HepG2 (cell line): ENCODE measurements around the gene GDF15. TPM values are rescaled to one million over a fixed set of nuclear protein-coding genes. Genes with fewer than 3 reads are reported as not detected.
A peak's percentile ranks its signal among the peaks of the same experiment; 100 is the strongest.

Experiments used
- ADNP ChIP-seq: sonication (generic); formaldehyde crosslinking; IDR thresholded peaks from 2 replicates; pipeline ENCODE4 v1.4.0; 2020; ENCODE audit warnings: missing genetic modification reagents
- CAMTA2 ChIP-seq: sonication (generic); formaldehyde crosslinking; IDR thresholded peaks from 2 replicates; pipeline ENCODE4 v1.4.0; 2020; ENCODE audit warnings: mild to moderate bottlenecking, missing genetic modification reagents, borderline replicate concordance
- FOXO1 ChIP-seq: sonication (generic); formaldehyde crosslinking; IDR thresholded peaks from 2 replicates; pipeline ENCODE4 v1.4.0; 2020; ENCODE audit warnings: missing genetic modification reagents
- HDAC2 ChIP-seq: sonication (generic); formaldehyde crosslinking; IDR thresholded peaks from 2 replicates; pipeline ENCODE4 v1.4.0; 2020; ENCODE audit warnings: missing genetic modification reagents
- HNF4G ChIP-seq, 2 experiments: sonication (generic) in 1 of 2; formaldehyde crosslinking in 1 of 2; IDR thresholded peaks; 2 replicates each; pipeline versions ENCODE4 v1.4.0 to v1.6.1; 2011 to 2020; ENCODE audit warnings: borderline replicate concordance in 2 of 2, low read depth in 2 of 2, mild to moderate bottlenecking in 2 of 2, low read length in 1 of 2, missing genetic modification reagents in 1 of 2, moderate library complexity in 1 of 2
- MED1 ChIP-seq: sonication (generic); formaldehyde crosslinking; IDR thresholded peaks from 2 replicates; pipeline ENCODE4 v1.4.0; 2020; ENCODE audit warnings: missing genetic modification reagents
- PCBP2 ChIP-seq: fragments of 200-400 bp; formaldehyde crosslinking; optimal IDR thresholded peaks from 2 replicates; pipeline ENCODE3; 2018; ENCODE audit warnings: low read length, low read depth; ENCODE audit not compliant: poor library complexity, severe bottlenecking
- PHF21A ChIP-seq: sonication (generic); formaldehyde crosslinking; IDR thresholded peaks from 2 replicates; pipeline ENCODE4 v1.5.0; 2020; ENCODE audit warnings: mild to moderate bottlenecking, missing genetic modification reagents
- PHF5A ChIP-seq: IDR thresholded peaks from one replicate; pipeline ENCODE4 v1.6.1; 2018; ENCODE audit warnings: low read depth, missing genetic modification reagents; ENCODE audit not compliant: unreplicated experiment
- RBAK ChIP-seq: sonication (generic); formaldehyde crosslinking; IDR thresholded peaks from 2 replicates; pipeline ENCODE4 v1.5.1; 2020; ENCODE audit warnings: mild to moderate bottlenecking, missing genetic modification reagents
- SOX5 ChIP-seq: IDR thresholded peaks from 2 replicates; pipeline ENCODE4 v1.6.1; 2016; ENCODE audit warnings: borderline replicate concordance
- SP2 ChIP-seq: sonication (generic); formaldehyde crosslinking; IDR thresholded peaks from 2 replicates; pipeline ENCODE4 v1.5.1; 2020; ENCODE audit warnings: mild to moderate bottlenecking, missing genetic modification reagents
- THAP11 ChIP-seq: IDR thresholded peaks from 2 replicates; pipeline ENCODE4 v1.6.1; 2016; ENCODE audit warnings: missing biosample characterization, missing genetic modification reagents
- ZFP41 ChIP-seq: sonication (generic); formaldehyde crosslinking; IDR thresholded peaks from 2 replicates; pipeline ENCODE4 v1.4.0; 2020; ENCODE audit warnings: mild to moderate bottlenecking, missing genetic modification reagents, borderline replicate concordance
- ZNF121 ChIP-seq: sonication (generic); formaldehyde crosslinking; IDR thresholded peaks from 2 replicates; pipeline ENCODE4 v1.5.0; 2020; ENCODE audit warnings: mild to moderate bottlenecking, missing genetic modification reagents
- ZNF3 ChIP-seq: IDR thresholded peaks from 2 replicates; pipeline ENCODE4 v1.7.0; 2017; ENCODE audit warnings: inconsistent platforms
- ZNF543 ChIP-seq: sonication (generic); formaldehyde crosslinking; IDR thresholded peaks from 2 replicates; pipeline ENCODE4 v1.4.0; 2020; ENCODE audit warnings: mild to moderate bottlenecking, missing genetic modification reagents
- ZNF788 ChIP-seq: sonication (generic); formaldehyde crosslinking; IDR thresholded peaks from 2 replicates; pipeline ENCODE4 v1.5.0; 2020; ENCODE audit warnings: mild to moderate bottlenecking, missing genetic modification reagents, borderline replicate concordance
- ZNF879 ChIP-seq: sonication (generic); formaldehyde crosslinking; IDR thresholded peaks from 2 replicates; pipeline ENCODE4 v1.8.1; 2023; ENCODE audit warnings: missing genetic modification reagents
- ZSCAN25 ChIP-seq: sonication (generic); formaldehyde crosslinking; IDR thresholded peaks from 2 replicates; pipeline ENCODE4 v1.8.0; 2022; ENCODE audit warnings: mild to moderate bottlenecking, missing genetic modification reagents
- polyA plus RNA-seq, 8 experiments: library from polyadenylated mRNA; depleted of rRNA in 3 of 8; stranded (reverse) in 7 of 8; unstranded in 1 of 8; fragments of >200 nt; fragmentation: Illumina TruSeq in 4 of 8; extraction: Trizol in 4 of 8; gene quantifications; 2 replicates each; pipeline versions ENCODE4 v1.2.1 to v1.2.3, GENCODE V29; 2011 to 2016; ENCODE audit warnings: low read depth in 4 of 8, missing spikeins in 1 of 8, mixed read lengths in 1 of 8; ENCODE audit not compliant: insufficient read depth in 1 of 8
- total RNA-seq, 5 experiments: library from RNA; depleted of rRNA; stranded (reverse); fragments of >200 nt; fragmentation: Illumina TruSeq; extraction: Trizol; gene quantifications; 2 replicates each; pipeline ENCODE4 v1.2.3, GENCODE V29; 2016; ENCODE audit warnings: low read depth in 1 of 5
- TF ChIP-seq, protein P1 (sequence below): sonication (generic); formaldehyde crosslinking; IDR thresholded peaks from 2 replicates; pipeline ENCODE4 v1.9.0; 2021; ENCODE audit warnings: missing genetic modification reagents, mild to moderate bottlenecking, borderline replicate concordance
- TF ChIP-seq, protein P2 (sequence below): sonication (generic); formaldehyde crosslinking; conservative IDR thresholded peaks from 2 replicates; pipeline ENCODE4 v1.8.0; 2022; ENCODE audit warnings: mild to moderate bottlenecking, moderate library complexity, missing genetic modification reagents
- TF ChIP-seq, protein P3 (sequence below): sonication (generic); formaldehyde crosslinking; IDR thresholded peaks from 2 replicates; pipeline ENCODE4 v1.4.0; 2020; ENCODE audit warnings: mild to moderate bottlenecking, missing genetic modification reagents

Gene GDF15
- total and polyA plus RNA-seq, 2 of the 13 experiments (the other 11 are each of a cell fraction or from before 2014, with no cell fraction given) = 146 to 422 TPM

DNA sequence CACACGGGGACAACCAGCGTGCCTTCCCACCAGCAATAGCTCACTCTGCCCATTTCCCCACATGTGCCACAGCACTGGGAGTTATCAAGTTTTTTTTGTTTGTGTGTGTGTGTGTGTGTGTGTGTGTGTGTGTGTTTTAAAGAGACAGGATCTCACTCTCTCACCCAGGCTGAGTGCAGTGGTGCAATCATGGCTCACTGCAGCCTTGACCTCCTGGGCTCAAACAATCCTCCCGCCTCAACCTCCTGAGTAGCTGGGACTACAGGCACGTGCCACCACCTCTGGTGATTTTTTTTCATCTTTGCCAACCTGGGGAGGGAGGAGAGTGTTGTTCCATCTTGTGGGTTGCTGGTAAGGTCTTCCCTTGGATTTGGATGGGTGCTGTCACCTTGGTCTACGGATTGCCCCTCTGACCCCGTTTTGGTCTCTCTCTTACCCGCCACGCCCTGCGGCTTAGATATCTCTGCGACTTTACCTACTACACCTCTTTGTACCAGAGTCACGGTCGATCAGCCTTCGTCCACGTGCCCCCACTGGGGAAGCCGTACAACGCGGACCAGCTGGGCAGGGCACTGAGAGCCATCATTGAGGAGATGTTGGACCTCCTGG lies 22.9 kb upstream of the GDF15 start (continued):
- TF ChIP-seq, protein P1, sequence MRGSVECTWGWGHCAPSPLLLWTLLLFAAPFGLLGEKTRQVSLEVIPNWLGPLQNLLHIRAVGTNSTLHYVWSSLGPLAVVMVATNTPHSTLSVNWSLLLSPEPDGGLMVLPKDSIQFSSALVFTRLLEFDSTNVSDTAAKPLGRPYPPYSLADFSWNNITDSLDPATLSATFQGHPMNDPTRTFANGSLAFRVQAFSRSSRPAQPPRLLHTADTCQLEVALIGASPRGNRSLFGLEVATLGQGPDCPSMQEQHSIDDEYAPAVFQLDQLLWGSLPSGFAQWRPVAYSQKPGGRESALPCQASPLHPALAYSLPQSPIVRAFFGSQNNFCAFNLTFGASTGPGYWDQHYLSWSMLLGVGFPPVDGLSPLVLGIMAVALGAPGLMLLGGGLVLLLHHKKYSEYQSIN (CRISPR knock-in tag) = no peak
- TF ChIP-seq ZSCAN25 (CRISPR knock-in tag) (no peak), ZNF121 (CRISPR knock-in tag) (peak; percentile 59; the same call in 1 of the 2 replicates), CAMTA2 (CRISPR knock-in tag) (0 out of 2 replicates have a peak, but pooled peaks have one; percentile 55), PCBP2 (no peak), SP2 (CRISPR knock-in tag) (no peak), SOX5 (CRISPR knock-in tag) (peak; percentile 76), ADNP (CRISPR knock-in tag) (peak; percentile 66; the same call in 1 of the 2 replicates), ZNF3 (CRISPR knock-in tag) (0 out of 2 replicates have a peak, but pooled peaks have one; percentile 70), ZNF543 (CRISPR knock-in tag) (0 out of 2 replicates have a peak, but pooled peaks have one; percentile 55), RBAK (no peak), ZNF879 (no peak), HDAC2 (CRISPR knock-in tag) (peak; percentile 69; the same call in 1 of the 2 replicates), ZNF788 (no peak), FOXO1 (peak; percentile 28; the same call in 1 of the 2 replicates), HNF4G (IDR thresholded peaks at IDR 0.05; ENCODE audit: borderline replicate concordance, low read depth, low read length) (no peak), HNF4G (CRISPR knock-in tag; IDR thresholded peaks at IDR 0.05; ENCODE audit: borderline replicate concordance, low read depth) (no peak), PHF5A (CRISPR knock-in tag) (no peak), PHF21A (CRISPR knock-in tag) (peak; percentile 53; the same call in 1 of the 2 replicates), MED1 (peak; percentile 96), ZFP41 (CRISPR knock-in tag) (no peak), THAP11 (0 out of 2 replicates have a peak, but pooled peaks have one; percentile 19)
- TF ChIP-seq, protein P2, sequence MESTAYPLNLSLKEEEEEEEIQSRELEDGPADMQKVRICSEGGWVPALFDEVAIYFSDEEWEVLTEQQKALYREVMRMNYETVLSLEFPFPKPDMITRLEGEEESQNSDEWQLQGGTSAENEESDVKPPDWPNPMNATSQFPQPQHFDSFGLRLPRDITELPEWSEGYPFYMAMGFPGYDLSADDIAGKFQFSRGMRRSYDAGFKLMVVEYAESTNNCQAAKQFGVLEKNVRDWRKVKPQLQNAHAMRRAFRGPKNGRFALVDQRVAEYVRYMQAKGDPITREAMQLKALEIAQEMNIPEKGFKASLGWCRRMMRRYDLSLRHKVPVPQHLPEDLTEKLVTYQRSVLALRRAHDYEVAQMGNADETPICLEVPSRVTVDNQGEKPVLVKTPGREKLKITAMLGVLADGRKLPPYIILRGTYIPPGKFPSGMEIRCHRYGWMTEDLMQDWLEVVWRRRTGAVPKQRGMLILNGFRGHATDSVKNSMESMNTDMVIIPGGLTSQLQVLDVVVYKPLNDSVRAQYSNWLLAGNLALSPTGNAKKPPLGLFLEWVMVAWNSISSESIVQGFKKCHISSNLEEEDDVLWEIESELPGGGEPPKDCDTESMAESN (CRISPR knock-in tag) = no peak
- TF ChIP-seq, protein P3, sequence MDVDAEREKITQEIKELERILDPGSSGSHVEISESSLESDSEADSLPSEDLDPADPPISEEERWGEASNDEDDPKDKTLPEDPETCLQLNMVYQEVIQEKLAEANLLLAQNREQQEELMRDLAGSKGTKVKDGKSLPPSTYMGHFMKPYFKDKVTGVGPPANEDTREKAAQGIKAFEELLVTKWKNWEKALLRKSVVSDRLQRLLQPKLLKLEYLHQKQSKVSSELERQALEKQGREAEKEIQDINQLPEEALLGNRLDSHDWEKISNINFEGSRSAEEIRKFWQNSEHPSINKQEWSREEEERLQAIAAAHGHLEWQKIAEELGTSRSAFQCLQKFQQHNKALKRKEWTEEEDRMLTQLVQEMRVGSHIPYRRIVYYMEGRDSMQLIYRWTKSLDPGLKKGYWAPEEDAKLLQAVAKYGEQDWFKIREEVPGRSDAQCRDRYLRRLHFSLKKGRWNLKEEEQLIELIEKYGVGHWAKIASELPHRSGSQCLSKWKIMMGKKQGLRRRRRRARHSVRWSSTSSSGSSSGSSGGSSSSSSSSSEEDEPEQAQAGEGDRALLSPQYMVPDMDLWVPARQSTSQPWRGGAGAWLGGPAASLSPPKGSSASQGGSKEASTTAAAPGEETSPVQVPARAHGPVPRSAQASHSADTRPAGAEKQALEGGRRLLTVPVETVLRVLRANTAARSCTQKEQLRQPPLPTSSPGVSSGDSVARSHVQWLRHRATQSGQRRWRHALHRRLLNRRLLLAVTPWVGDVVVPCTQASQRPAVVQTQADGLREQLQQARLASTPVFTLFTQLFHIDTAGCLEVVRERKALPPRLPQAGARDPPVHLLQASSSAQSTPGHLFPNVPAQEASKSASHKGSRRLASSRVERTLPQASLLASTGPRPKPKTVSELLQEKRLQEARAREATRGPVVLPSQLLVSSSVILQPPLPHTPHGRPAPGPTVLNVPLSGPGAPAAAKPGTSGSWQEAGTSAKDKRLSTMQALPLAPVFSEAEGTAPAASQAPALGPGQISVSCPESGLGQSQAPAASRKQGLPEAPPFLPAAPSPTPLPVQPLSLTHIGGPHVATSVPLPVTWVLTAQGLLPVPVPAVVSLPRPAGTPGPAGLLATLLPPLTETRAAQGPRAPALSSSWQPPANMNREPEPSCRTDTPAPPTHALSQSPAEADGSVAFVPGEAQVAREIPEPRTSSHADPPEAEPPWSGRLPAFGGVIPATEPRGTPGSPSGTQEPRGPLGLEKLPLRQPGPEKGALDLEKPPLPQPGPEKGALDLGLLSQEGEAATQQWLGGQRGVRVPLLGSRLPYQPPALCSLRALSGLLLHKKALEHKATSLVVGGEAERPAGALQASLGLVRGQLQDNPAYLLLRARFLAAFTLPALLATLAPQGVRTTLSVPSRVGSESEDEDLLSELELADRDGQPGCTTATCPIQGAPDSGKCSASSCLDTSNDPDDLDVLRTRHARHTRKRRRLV (CRISPR knock-in tag) = 0 out of 2 replicates have a peak, but pooled peaks have one; percentile 36
